ENCODE results near the gene ARHGAP31.

- TF ChIP-seq CTCF (IDR thresholded peaks at IDR 0.05 in 8 of 11, conservative IDR thresholded peaks at IDR 0.05 in 3 of 11) (no peak), POLR2AphosphoS5 (IDR thresholded peaks at IDR 0.05) (no peak), POLR2A (IDR thresholded peaks at IDR 0.05) (no peak)
Measured at GRCh38 chr3:119347036-119347435, 52.9 kb downstream of the ARHGAP31 start.
